Neural crest cell (in vitro differentiated cells): ENCODE measurements around the gene GFRA4. TPM values are rescaled to one million over a fixed set of nuclear protein-coding genes. Genes with fewer than 3 reads are reported as not detected.
A peak's percentile ranks its signal among the peaks of the same experiment; 100 is the strongest.

Experiments used
- DNase-seq: peaks from one replicate; pipeline ENCODE4 v3.0.0; 2021; ENCODE audit warnings: low read depth, mixed read lengths, low spot score
- H3K27ac Mint-ChIP-seq: one replicate; pipeline ENCODE4 v1.8.0; 2021; ENCODE audit warnings: mild to moderate bottlenecking, mixed read lengths; ENCODE audit not compliant: unreplicated experiment
- H3K27me3 Mint-ChIP-seq: 2 replicates; pipeline ENCODE4 v1.8.0; 2021; ENCODE audit warnings: low read depth, mild to moderate bottlenecking, mixed read lengths
- H3K36me3 Mint-ChIP-seq: 2 replicates; pipeline ENCODE4 v1.8.0; 2021; ENCODE audit warnings: low read depth, mild to moderate bottlenecking, mixed read lengths
- H3K4me1 Mint-ChIP-seq: 2 replicates; pipeline ENCODE4 v1.8.0; 2021; ENCODE audit warnings: mixed read lengths
- H3K4me3 Mint-ChIP-seq: one replicate; pipeline ENCODE4 v1.8.0; 2021; ENCODE audit warnings: mild to moderate bottlenecking, mixed read lengths
- H3K9me3 Mint-ChIP-seq: 2 replicates; pipeline ENCODE4 v1.8.0; 2021; ENCODE audit warnings: mixed read lengths
- total RNA-seq: library from RNA; stranded (reverse); gene quantifications from 2 replicates; pipeline ENCODE4 v1.2.1, GENCODE V29; 2021
- TF ChIP-seq, protein P1 (sequence below): fragments of 200-600 bp; sonication (generic); conservative IDR thresholded peaks from 2 replicates; pipeline ENCODE4 v1.5.0; 2021; ENCODE audit warnings: antibody characterized with exemption, mild to moderate bottlenecking

Gene GFRA4
- total RNA-seq, 1 donor from 2014 or later = not detected

DNA sequence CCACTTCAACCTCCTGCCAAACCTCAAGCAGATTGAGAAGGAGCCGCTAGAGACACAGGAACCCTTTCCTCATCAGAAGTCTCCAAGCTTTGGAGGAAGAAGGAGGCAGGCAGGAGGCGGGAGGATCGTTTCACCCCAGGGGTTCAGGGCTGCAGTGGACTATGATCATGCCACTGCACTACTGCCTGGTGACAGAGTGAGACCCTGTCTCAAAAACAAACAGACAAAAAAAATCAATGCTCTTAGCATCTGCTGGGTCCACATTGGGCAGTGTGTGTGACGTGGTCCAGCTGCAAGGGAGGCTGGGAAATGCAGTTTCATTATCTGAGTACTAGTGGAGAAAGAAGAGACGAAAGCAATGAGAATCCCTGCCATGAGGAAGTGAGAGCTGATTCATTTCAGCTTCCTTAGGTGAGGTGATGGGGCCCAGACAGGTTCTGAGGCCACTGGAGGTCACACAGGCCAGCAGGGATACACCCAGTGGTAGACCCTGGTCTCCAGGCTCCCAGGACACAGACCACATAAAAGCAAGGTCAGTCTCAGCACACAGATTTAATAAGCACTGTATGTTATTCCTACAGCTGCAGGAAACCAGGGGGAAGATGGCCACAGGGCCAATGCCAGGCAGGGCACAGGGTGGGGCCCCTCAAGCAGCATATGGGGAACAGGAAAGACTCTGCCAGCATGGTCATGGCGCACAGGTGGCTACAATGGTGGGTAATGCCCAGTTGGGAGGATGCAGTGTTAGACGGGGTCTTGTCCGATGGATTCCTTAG lies 4.3 kb downstream of the GFRA4 start:
- no peak for DNase-seq
- no peak overlapping the region for H3K4me3 Mint-ChIP-seq
- H3K4me1 Mint-ChIP-seq = peaks cover 6% of the 10 kb centered on the region
- TF ChIP-seq, protein P1, sequence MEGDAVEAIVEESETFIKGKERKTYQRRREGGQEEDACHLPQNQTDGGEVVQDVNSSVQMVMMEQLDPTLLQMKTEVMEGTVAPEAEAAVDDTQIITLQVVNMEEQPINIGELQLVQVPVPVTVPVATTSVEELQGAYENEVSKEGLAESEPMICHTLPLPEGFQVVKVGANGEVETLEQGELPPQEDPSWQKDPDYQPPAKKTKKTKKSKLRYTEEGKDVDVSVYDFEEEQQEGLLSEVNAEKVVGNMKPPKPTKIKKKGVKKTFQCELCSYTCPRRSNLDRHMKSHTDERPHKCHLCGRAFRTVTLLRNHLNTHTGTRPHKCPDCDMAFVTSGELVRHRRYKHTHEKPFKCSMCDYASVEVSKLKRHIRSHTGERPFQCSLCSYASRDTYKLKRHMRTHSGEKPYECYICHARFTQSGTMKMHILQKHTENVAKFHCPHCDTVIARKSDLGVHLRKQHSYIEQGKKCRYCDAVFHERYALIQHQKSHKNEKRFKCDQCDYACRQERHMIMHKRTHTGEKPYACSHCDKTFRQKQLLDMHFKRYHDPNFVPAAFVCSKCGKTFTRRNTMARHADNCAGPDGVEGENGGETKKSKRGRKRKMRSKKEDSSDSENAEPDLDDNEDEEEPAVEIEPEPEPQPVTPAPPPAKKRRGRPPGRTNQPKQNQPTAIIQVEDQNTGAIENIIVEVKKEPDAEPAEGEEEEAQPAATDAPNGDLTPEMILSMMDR = no peak
- H3K36me3 Mint-ChIP-seq = no peaks in the 10 kb centered on the region
- H3K27me3 Mint-ChIP-seq = peaks cover 44% of the 10 kb centered on the region
- no peaks in the 10 kb centered on the region for H3K9me3 Mint-ChIP-seq
- H3K27ac Mint-ChIP-seq = peak overlapping the region; percentile 10

DNA sequence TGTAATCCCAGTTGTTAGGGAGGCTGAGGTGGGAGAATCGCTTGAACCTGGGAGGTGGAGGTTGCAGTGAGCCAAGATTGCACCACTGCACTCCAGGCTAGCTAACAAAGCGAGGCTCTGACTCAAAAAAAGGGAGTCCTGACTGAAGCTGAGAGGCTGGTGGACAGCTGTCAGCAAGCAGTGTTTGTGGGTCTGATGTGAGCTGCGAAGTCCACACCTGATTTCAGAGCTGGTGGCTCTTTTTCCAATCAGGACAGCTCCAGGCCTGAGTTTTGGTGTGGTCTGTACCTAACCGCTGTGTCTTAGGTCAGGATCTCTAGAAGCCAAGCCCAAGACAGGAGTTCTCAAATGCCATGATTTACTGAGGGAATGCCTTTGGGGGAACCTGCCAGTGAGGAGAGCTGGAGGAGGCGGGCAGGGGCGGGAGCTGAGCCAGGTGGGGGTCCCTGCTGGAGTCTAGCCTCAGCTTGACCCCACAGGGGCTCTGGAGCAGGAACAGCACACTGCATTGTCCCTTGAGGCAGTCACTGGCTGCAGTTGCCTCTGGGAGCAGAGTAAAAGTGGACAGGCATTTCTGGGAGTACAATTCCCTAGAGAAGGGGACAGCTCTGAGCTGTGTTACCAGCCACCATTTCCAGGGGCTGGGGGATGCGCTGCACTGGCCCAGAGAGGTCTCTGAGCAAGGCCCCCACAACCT lies 5.0 kb downstream of the GFRA4 start:
- Mint-ChIP-seq H3K27me3 (peaks cover 38% of the 10 kb centered on the region), H3K4me3 (no peak overlapping the region), H3K4me1 (peaks cover 6% of the 10 kb centered on the region), H3K27ac (no peak overlapping the region), H3K9me3 (no peaks in the 10 kb centered on the region), H3K36me3 (no peaks in the 10 kb centered on the region)
- TF ChIP-seq, protein P1 = no peak
- DNase-seq = no peak

DNA sequence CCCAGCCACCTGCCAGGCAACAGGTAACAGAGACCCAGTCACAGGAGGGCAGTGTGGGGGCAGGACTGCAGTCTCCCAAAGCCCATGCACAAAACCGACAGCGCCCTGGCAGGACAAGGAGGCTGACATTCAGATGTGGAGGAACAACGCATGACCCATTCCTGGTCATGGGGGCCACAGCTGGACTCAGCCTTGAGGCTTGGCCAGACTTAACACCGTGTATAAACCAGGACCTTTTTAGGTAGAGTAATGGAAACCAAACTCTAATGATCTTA lies 8.1 kb downstream of the GFRA4 start:
- no peak for DNase-seq
- Mint-ChIP-seq H3K9me3 (no peaks in the 10 kb centered on the region), H3K36me3 (no peaks in the 10 kb centered on the region), H3K27ac (no peak overlapping the region), H3K4me1 (peaks cover 6% of the 10 kb centered on the region), H3K27me3 (peaks cover 13% of the 10 kb centered on the region), H3K4me3 (no peak overlapping the region)
- TF ChIP-seq, protein P1 = no peak

DNA sequence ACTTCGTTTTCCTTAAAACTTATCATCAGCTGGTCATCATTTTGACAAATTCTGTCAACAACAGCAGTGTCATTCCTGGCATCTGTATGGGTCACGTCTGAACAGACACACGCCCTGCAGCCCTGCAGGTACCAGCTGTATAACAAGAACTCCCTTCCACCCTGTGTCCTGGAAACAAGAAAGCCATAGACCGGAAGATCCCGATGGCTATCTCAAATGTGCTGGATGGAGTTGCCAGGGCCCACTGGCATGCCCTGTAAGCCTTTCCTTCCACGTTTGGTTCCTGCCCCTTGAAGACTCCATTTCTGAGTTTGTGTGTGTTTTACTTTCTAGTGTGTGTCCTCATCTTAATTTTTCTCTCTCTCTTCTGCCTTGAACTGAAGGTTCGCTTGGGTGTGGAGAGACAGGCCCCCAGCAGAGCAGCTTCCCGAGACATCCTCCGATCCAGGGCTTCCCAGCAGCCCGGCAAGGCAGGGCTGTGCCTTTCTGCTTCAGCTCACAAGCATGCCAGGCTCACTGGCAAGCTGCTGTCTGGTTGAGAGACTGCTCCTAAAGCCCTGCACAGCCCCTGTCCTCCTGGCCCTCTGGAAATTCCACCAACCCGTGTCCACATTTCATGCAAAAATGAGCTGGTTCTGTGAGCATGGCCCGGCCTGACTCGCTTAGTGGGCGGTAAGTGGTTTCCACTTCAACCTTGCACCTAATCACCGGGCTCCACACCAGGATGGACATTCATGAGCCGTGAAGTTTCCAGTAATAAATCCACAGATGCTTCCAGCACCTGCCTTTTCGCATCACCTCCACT lies 8.7 kb downstream of the GFRA4 start:
- Mint-ChIP-seq H3K27me3 (peaks cover 9% of the 10 kb centered on the region), H3K9me3 (no peaks in the 10 kb centered on the region), H3K36me3 (no peaks in the 10 kb centered on the region), H3K4me1 (peaks cover 6% of the 10 kb centered on the region), H3K27ac (no peak overlapping the region), H3K4me3 (no peak overlapping the region)
- DNase-seq = no peak
- TF ChIP-seq, protein P1 = no peak

DNA sequence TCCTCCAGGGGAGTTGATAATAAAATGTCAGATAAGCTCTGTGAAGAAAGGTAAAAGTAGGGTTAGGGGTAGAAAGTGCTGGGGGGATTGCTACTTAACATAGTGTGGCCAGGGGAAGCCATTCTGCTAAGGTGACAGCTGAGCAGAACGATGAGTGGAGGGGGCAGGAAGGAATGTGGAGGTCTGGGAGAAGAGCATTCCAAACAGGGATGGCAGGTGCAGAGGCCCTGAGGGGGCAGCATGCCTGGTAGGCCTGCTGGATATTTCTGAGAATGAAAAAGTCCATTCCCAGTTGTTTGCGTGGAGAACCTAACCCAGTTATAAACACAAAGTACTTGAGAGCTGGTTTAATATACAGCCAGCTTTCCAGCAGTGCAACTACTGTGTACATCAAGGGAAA lies 9.3 kb downstream of the GFRA4 start:
- H3K9me3 Mint-ChIP-seq = no peaks in the 10 kb centered on the region
- no peak overlapping the region for H3K4me3 Mint-ChIP-seq
- peaks cover 9% of the 10 kb centered on the region for H3K4me1 Mint-ChIP-seq
- peaks cover 4% of the 10 kb centered on the region for H3K27me3 Mint-ChIP-seq
- DNase-seq = no peak
- no peak overlapping the region for H3K27ac Mint-ChIP-seq
- TF ChIP-seq, protein P1 = no peak
- H3K36me3 Mint-ChIP-seq = no peaks in the 10 kb centered on the region
